Measurements from ENCODE around the gene GPR63.

GRCh38 chr6:96837081-96837971 is at the start of gene GPR63:
- TF ChIP-seq CTCF (IDR thresholded peaks at IDR 0.05): no peak
- TF ChIP-seq POLR2A (IDR thresholded peaks at IDR 0.05): no peak
